NCI-H2081 treated with DMSO at 0.1 percent for 48 hours (cell line): ENCODE results near the gene ISOC2.

Source experiments
- DNase-seq: peaks from one replicate; lab custom pipeline; 2025; lab: John Stamatoyannopoulos, UW

Gene ISOC2

DNA sequence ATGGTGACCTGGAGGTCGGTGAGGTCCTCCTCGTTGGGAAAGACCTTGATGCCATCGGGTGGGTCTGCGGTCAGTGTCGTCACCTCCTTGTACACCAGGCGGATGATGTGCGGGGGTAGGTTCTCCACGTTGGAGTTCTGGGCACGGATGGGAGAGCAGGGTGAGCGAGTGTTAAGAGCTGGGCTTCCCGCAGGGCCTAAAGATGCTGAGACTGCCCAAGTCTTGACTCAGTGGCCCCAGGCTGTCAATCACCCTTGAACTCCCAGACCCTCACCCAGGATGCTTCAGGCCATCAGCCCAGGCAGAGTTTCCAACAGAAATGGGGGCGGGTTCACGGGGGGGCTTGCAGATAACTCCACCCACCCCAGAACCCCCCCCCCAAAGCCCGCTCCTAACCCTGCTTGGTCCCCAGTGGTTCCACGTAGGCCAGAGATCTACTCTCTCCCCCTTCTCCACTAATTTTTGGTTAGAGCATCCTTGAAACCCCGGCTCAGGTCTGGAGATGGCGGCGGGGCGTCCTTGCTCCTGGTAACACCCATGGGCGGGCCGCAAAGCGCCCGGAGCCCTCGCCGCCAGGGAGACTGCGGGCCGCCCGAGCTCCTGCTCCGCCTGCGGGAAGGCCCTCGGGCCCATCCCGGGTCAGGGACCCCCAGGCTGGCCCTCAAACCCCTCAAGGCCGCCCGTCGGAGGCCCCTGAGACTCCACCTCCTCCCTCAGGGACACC is 54.5 kb downstream of the ISOC2 start:
- no peak for DNase-seq

- no peak for DNase-seq
Measured at GRCh38 chr19:55406091-55406825, 55.2 kb downstream of the ISOC2 start.

GRCh38 chr19:55405638-55406037 is 55.8 kb downstream of the ISOC2 start:
- no peak for DNase-seq
